K562 (cell line): ENCODE measurements around the gene PDE8B.

Experiments
- MYC ChIP-seq, 2 experiments: fragments of 250-450 bp in 1 of 2; sonication (Bioruptor Pico) in 1 of 2; IDR thresholded peaks; 2 replicates each; pipeline versions ENCODE4 v1.5.1 to v1.6.1; 2012 to 2021; ENCODE audit warnings: low read depth in 2 of 2, borderline replicate concordance in 1 of 2, improper control_type of control experiment in 1 of 2, low read length in 1 of 2, mild to moderate bottlenecking in 1 of 2, moderate library complexity in 1 of 2
- ZNF274 ChIP-seq: IDR thresholded peaks from 2 replicates; pipeline ENCODE4 v1.6.1; 2011; ENCODE audit warnings: low read depth, mild to moderate bottlenecking, low read length, moderate library complexity, borderline replicate concordance
- TF ChIP-seq, protein P1 (sequence below): IDR thresholded peaks from 3 replicates; pipeline ENCODE4 v1.6.1; 2011; ENCODE audit warnings: borderline replicate concordance, mild to moderate bottlenecking; ENCODE audit not compliant: insufficient read length, insufficient read depth
- TF ChIP-seq, protein P2 (sequence below): sonication (generic); formaldehyde crosslinking; IDR thresholded peaks from 2 replicates; pipeline ENCODE4 v1.8.0; 2022; ENCODE audit warnings: mild to moderate bottlenecking, missing genetic modification reagents

GRCh38 chr5:77294185-77294584, 83.7 kb downstream of the PDE8B start:
- TF ChIP-seq, protein P1, sequence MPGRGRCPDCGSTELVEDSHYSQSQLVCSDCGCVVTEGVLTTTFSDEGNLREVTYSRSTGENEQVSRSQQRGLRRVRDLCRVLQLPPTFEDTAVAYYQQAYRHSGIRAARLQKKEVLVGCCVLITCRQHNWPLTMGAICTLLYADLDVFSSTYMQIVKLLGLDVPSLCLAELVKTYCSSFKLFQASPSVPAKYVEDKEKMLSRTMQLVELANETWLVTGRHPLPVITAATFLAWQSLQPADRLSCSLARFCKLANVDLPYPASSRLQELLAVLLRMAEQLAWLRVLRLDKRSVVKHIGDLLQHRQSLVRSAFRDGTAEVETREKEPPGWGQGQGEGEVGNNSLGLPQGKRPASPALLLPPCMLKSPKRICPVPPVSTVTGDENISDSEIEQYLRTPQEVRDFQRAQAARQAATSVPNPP: no peak
- TF ChIP-seq, protein P2, sequence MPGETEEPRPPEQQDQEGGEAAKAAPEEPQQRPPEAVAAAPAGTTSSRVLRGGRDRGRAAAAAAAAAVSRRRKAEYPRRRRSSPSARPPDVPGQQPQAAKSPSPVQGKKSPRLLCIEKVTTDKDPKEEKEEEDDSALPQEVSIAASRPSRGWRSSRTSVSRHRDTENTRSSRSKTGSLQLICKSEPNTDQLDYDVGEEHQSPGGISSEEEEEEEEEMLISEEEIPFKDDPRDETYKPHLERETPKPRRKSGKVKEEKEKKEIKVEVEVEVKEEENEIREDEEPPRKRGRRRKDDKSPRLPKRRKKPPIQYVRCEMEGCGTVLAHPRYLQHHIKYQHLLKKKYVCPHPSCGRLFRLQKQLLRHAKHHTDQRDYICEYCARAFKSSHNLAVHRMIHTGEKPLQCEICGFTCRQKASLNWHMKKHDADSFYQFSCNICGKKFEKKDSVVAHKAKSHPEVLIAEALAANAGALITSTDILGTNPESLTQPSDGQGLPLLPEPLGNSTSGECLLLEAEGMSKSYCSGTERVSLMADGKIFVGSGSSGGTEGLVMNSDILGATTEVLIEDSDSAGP (CRISPR knock-in tag): no peak
- no peak for TF ChIP-seq ZNF274
- TF ChIP-seq MYC (IDR thresholded peaks at IDR 0.05; ENCODE audit: low read depth, low read length): no peak
- TF ChIP-seq MYC (CRISPR knock-in tag; IDR thresholded peaks at IDR 0.05; ENCODE audit: borderline replicate concordance, low read depth): no peak
